IMR-90 (cell line): Measurements from ENCODE around the gene HMOX1. TPM values are rescaled to one million over a fixed set of nuclear protein-coding genes. Genes with fewer than 3 reads are reported as not detected.

Experiments
- ATAC-seq: fragments of 200-7000 bp; cut with Tn5 transposase; 2 replicates; pipeline ENCODE4 v1.9.1; 2020; ENCODE audit warnings: low read depth, mild to moderate bottlenecking, moderate library complexity
- BruUV-seq: library from RNA; stranded (reverse); fragments of 400-500 nt; replicated peaks from 2 replicates; lab custom pipeline; 2021; lab: Mats Ljungman, UMichigan
- CTCF ChIA-PET: fragments of 300-600 bp; formaldehyde crosslinking; extraction: SDS; loops from one replicate; lab custom pipeline; 2021; ENCODE audit warnings: antibody characterized with exemption; lab: Yijun Ruan, JAX
- POLR2A ChIA-PET: fragments of 300-600 bp; sonication (Branson Sonifier 250); formaldehyde crosslinking; loops from one replicate; lab custom pipeline; 2022; ENCODE audit warnings: antibody characterized with exemption; ENCODE audit not compliant: unreplicated experiment; lab: Charles Lee
- DNase-seq: peaks from one replicate; pipeline ENCODE4 v3.0.0; 2013
- H2AFZ ChIP-seq: replicated peaks from 2 replicates; pipeline ENCODE3; 2013; ENCODE audit warnings: low read length, mild to moderate bottlenecking; ENCODE audit not compliant: poor library complexity
- H2AK5ac ChIP-seq: 2 replicates; pipeline ENCODE4 v1.6.1; 2013; ENCODE audit warnings: low read depth, low read length, inconsistent platforms
- H2AK9ac ChIP-seq: replicated peaks from 2 replicates; pipeline ENCODE3; 2013; ENCODE audit warnings: mild to moderate bottlenecking, low read depth, low read length, moderate library complexity; ENCODE audit not compliant: poor library complexity
- H2BK120ac ChIP-seq: 2 replicates; pipeline ENCODE4 v1.6.1; 2013; ENCODE audit warnings: low read depth, low read length, inconsistent platforms
- H2BK15ac ChIP-seq: 3 replicates; pipeline ENCODE4 v1.6.1; 2013; ENCODE audit warnings: low read depth, low read length, inconsistent platforms
- H2BK20ac ChIP-seq: 2 replicates; pipeline ENCODE4 v1.6.1; 2013; ENCODE audit warnings: low read depth, mild to moderate bottlenecking, inconsistent platforms, low read length, moderate library complexity
- H2BK5ac ChIP-seq: 2 replicates; pipeline ENCODE4 v1.6.1; 2013; ENCODE audit warnings: mild to moderate bottlenecking, low read depth, low read length, inconsistent platforms; ENCODE audit not compliant: poor library complexity, severe bottlenecking
- H3K14ac ChIP-seq: replicated peaks from 2 replicates; pipeline ENCODE4 v1.6.1; 2013; ENCODE audit warnings: low read depth, low read length, inconsistent platforms
- H3K18ac ChIP-seq: 2 replicates; pipeline ENCODE4 v1.6.1; 2013; ENCODE audit warnings: low read depth, low read length, control low read depth
- H3K23ac ChIP-seq: 2 replicates; pipeline ENCODE4 v1.6.1; 2013; ENCODE audit warnings: low read depth, low read length, inconsistent platforms
- H3K27ac ChIP-seq: 2 replicates; pipeline ENCODE4 v1.5.1; 2013; ENCODE audit warnings: mild to moderate bottlenecking, control low read depth, low read length; ENCODE audit not compliant: insufficient read depth
- H3K27me3 ChIP-seq: 2 replicates; pipeline ENCODE4 v1.6.1; 2013; ENCODE audit warnings: low read length; ENCODE audit not compliant: control insufficient read depth, insufficient read depth
- H3K36me3 ChIP-seq: 2 replicates; pipeline ENCODE4 v1.6.1; 2013; ENCODE audit warnings: low read length, mixed read lengths; ENCODE audit not compliant: control insufficient read depth, insufficient read depth
- H3K4ac ChIP-seq: 2 replicates; pipeline ENCODE4 v1.6.1; 2013; ENCODE audit warnings: low read depth, low read length, inconsistent platforms
- H3K4me1 ChIP-seq: 2 replicates; pipeline ENCODE4 v1.6.1; 2013; ENCODE audit warnings: low read length, mixed read lengths; ENCODE audit not compliant: control insufficient read depth, insufficient read depth
- H3K4me2 ChIP-seq: 2 replicates; pipeline ENCODE4 v1.6.1; 2013; ENCODE audit warnings: low read depth, mild to moderate bottlenecking, control low read depth, low read length, moderate library complexity
- H3K4me3 ChIP-seq: 2 replicates; pipeline ENCODE4 v1.5.1; 2013; ENCODE audit warnings: low read depth, mild to moderate bottlenecking, control low read depth, low read length, moderate library complexity; ENCODE audit not compliant: insufficient read depth
- H3K56ac ChIP-seq: 2 replicates; pipeline ENCODE4 v1.6.1; 2013; ENCODE audit warnings: low read length, inconsistent platforms; ENCODE audit not compliant: insufficient read depth; ENCODE audit errors: extremely low read depth
- H3K79me1 ChIP-seq, 2 experiments: 2 replicates each; pipeline ENCODE4 v1.6.1; 2013; ENCODE audit warnings: low read length in 2 of 2, inconsistent platforms in 1 of 2, low read depth in 1 of 2
- H3K9ac ChIP-seq: 2 replicates; pipeline ENCODE4 v1.6.1; 2013; ENCODE audit warnings: low read depth, low read length, control low read depth
- H3K9me1 ChIP-seq: 2 replicates; pipeline ENCODE4 v1.6.1; 2013; ENCODE audit warnings: low read length, inconsistent platforms; ENCODE audit not compliant: insufficient read depth
- H3K9me3 ChIP-seq: 2 replicates; pipeline ENCODE4 v1.6.1; 2013; ENCODE audit warnings: low read length; ENCODE audit not compliant: control insufficient read depth, insufficient read depth
- H4K20me1 ChIP-seq: 2 replicates; pipeline ENCODE4 v1.6.1; 2013; ENCODE audit warnings: low read length, inconsistent platforms; ENCODE audit not compliant: insufficient read depth
- H4K5ac ChIP-seq: 2 replicates; pipeline ENCODE4 v1.6.1; 2013; ENCODE audit warnings: mild to moderate bottlenecking, low read depth, low read length, control low read depth
- H4K8ac ChIP-seq, 2 experiments: 2 replicates each; pipeline ENCODE4 v1.6.1; 2013; ENCODE audit warnings: low read depth in 2 of 2, low read length in 2 of 2, control low read depth in 1 of 2, inconsistent platforms in 1 of 2
- H4K91ac ChIP-seq: 2 replicates; pipeline ENCODE4 v1.6.1; 2013; ENCODE audit warnings: low read depth, low read length, inconsistent platforms; ENCODE audit not compliant: insufficient read depth
- CEBPB ChIP-seq: IDR thresholded peaks from 2 replicates; pipeline ENCODE4 v1.6.1; 2012; ENCODE audit warnings: low read depth, low read length, improper control_type of control experiment
- FOS ChIP-seq: fragments of 150-350 bp; IDR thresholded peaks from 2 replicates; pipeline ENCODE4 v1.6.1; 2016; ENCODE audit warnings: low read depth, low read length
- MAZ ChIP-seq: IDR thresholded peaks from 2 replicates; pipeline ENCODE4 v1.6.1; 2012; ENCODE audit warnings: low read depth, mild to moderate bottlenecking, low read length, improper control_type of control experiment, moderate library complexity, borderline replicate concordance
- RAD21 ChIP-seq: IDR thresholded peaks from 2 replicates; pipeline ENCODE4 v1.6.1; 2012; ENCODE audit warnings: low read length, improper control_type of control experiment
- WGBS, 2 experiments: methylation state at CpG; one replicate each; pipeline versions ENCODE4 v1.1.5 to v1.1.7; 2013; ENCODE audit warnings: missing lambda C conversion rate in 2 of 2; ENCODE audit not compliant: insufficient read length in 1 of 2; ENCODE audit errors: extremely low coverage in 2 of 2; 5-methylcytosine and 5-hydroxymethylcytosine counted together
- dilution Hi-C: fragments of 300-500 bp; cut with HindIII; formaldehyde crosslinking; loops from one replicate; pipeline ENCODE4 v1.14.3; 2018; ENCODE audit warnings: low sequenced_read_pairs; ENCODE audit not compliant: unreplicated experiment
- in situ Hi-C: fragments of 300-500 bp; cut with MboI; formaldehyde crosslinking; loops from 3 replicates; pipeline ENCODE4 v1.14.3; 2019; ENCODE audit warnings: low sequenced_read_pairs, inconsistent platforms, mixed read lengths
- intact Hi-C: fragments of 100-400 bp; cut with micrococcal nuclease; formaldehyde crosslinking; loops from 2 replicates; pipeline ENCODE4 v1.10.0; 2022
- polyA plus RNA-seq, 3 experiments: library from polyadenylated mRNA; depleted of rRNA; stranded (reverse); fragments of >200 nt; gene quantifications; 2 replicates each; pipeline ENCODE4 v1.2.3, GENCODE V29; 2012; ENCODE audit warnings: low replicate concordance in 1 of 3
- total RNA-seq: library from RNA; depleted of rRNA; stranded (reverse); fragments of >200 nt; gene quantifications from 2 replicates; pipeline ENCODE4 v1.2.3, GENCODE V29; 2012
- TF ChIP-seq, protein P1 (sequence below): fragments of 150-350 bp; IDR thresholded peaks from 2 replicates; pipeline ENCODE4 v1.6.1; 2017; ENCODE audit warnings: mild to moderate bottlenecking, antibody characterized with exemption, low read length, low read depth

Gene HMOX1
- total and polyA plus RNA-seq, 2 of the 4 experiments (the other 2 are of a cell fraction): 23.1 to 50.5 TPM

- Histone ChIP-seq H3K9me1 (no peaks in the 10 kb centered on the region; the same call in 1 of the 2 replicates), H2BK15ac (no peak overlapping the region), H2BK20ac (no peak overlapping the region), H3K14ac (no peak overlapping the region), H3K4me1 (no peaks in the 10 kb centered on the region), H4K5ac (no peak overlapping the region), H3K4me2 (no peak overlapping the region), H3K9ac (no peak overlapping the region), H3K27me3 (no peaks in the 10 kb centered on the region), H3K9me3 (no peaks in the 10 kb centered on the region), H2BK5ac (no peak overlapping the region), H2AFZ (no peak overlapping the region), H3K79me1 (peaks cover 6 to 14% of the 10 kb centered on the region in 2 experiments), H2BK120ac (no peak overlapping the region), H3K4ac (no peak overlapping the region), H2AK5ac (no peak overlapping the region), H4K20me1 (no peaks in the 10 kb centered on the region), H3K18ac (no peak overlapping the region), H4K8ac (no peak overlapping the region), H2AK9ac (no peak overlapping the region), H3K36me3 (peaks cover 21% of the 10 kb centered on the region), H3K27ac (no peak overlapping the region), H3K4me3 (no peak overlapping the region), H3K56ac (no peak overlapping the region), H3K23ac (no peak overlapping the region), H4K91ac (no peak overlapping the region)
- TF ChIP-seq MAZ (no peak), RAD21 (no peak), FOS (no peak), CEBPB (no peak)
- TF ChIP-seq, protein P1, sequence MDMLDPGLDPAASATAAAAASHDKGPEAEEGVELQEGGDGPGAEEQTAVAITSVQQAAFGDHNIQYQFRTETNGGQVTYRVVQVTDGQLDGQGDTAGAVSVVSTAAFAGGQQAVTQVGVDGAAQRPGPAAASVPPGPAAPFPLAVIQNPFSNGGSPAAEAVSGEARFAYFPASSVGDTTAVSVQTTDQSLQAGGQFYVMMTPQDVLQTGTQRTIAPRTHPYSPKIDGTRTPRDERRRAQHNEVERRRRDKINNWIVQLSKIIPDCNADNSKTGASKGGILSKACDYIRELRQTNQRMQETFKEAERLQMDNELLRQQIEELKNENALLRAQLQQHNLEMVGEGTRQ: no peak
- CTCF ChIA-PET: no interaction called here
- intact Hi-C loops (no loop called here), dilution Hi-C loops (no loop called here), in situ Hi-C loops (no loop called here)
- ATAC-seq: no peak
- WGBS, 2 experiments: 97% methylated on average over 7 of the region's 13 CpGs; no CpG with 5 or more reads in 1 of the 2 experiments
- POLR2A ChIA-PET: no interaction called here
- DNase-seq: no peak
- BruUV-seq: no TSS peak
Observed at GRCh38 chr22:35406443-35406842, 25.5 kb downstream of the HMOX1 start.
